OCI-LY7 (cell line): ENCODE results near the gene YARS1. TPM values are rescaled to one million over a fixed set of nuclear protein-coding genes. Genes with fewer than 3 reads are reported as not detected.

ENCODE experiments used
- BruUV-seq: library from RNA; stranded (reverse); fragments of 400-500 nt; replicated peaks from 2 replicates; lab custom pipeline; 2021; lab: Mats Ljungman, UMichigan
- CTCF ChIA-PET: fragments of 300-600 bp; sonication (Branson Sonifier 250); formaldehyde crosslinking; loops from one replicate; lab custom pipeline; 2022; ENCODE audit warnings: antibody characterized with exemption; ENCODE audit not compliant: unreplicated experiment; lab: Charles Lee
- POLR2A ChIA-PET: fragments of 300-600 bp; sonication (Branson Sonifier 250); formaldehyde crosslinking; loops from one replicate; lab custom pipeline; 2022; ENCODE audit warnings: antibody characterized with exemption; lab: Charles Lee
- DNase-seq: peaks from one replicate; pipeline ENCODE4 v3.0.0-alpha.2; 2015; ENCODE audit warnings: low spot score
- H2AFZ ChIP-seq: fragments of 200-600 bp; sonication (generic), shearing (Covaris generic); 2 replicates; pipeline ENCODE4 v1.6.1; 2014; ENCODE audit warnings: mild to moderate bottlenecking, antibody characterized with exemption, low read length, moderate library complexity
- H3K27ac ChIP-seq: fragments of 200-600 bp; sonication (generic); 2 replicates; pipeline ENCODE4 v1.5.1; 2014; ENCODE audit warnings: mixed run types, low read depth, mild to moderate bottlenecking, moderate library complexity, low read length, inconsistent platforms; ENCODE audit not compliant: poor library complexity, severe bottlenecking
- H3K36me3 ChIP-seq: fragments of 200-600 bp; sonication (generic); 2 replicates; pipeline ENCODE4 v1.6.1; 2014; ENCODE audit warnings: mild to moderate bottlenecking, antibody characterized with exemption, low read length, moderate library complexity, mixed read lengths; ENCODE audit not compliant: insufficient read depth
- H3K4me1 ChIP-seq: fragments of 200-600 bp; sonication (generic); 2 replicates; pipeline ENCODE4 v1.5.1; 2014; ENCODE audit warnings: mild to moderate bottlenecking, low read length; ENCODE audit not compliant: insufficient read depth, poor library complexity, severe bottlenecking
- H3K4me2 ChIP-seq: fragments of 200-600 bp; sonication (generic); 2 replicates; pipeline ENCODE4 v1.6.1; 2014; ENCODE audit warnings: mild to moderate bottlenecking, low read length
- H3K4me3 ChIP-seq: fragments of 200-600 bp; sonication (generic); 2 replicates; pipeline ENCODE4 v1.5.1; 2014; ENCODE audit warnings: mild to moderate bottlenecking, low read depth, low read length; ENCODE audit not compliant: poor library complexity, severe bottlenecking
- H3K79me2 ChIP-seq: fragments of 200-600 bp; sonication (generic); 2 replicates; pipeline ENCODE4 v1.6.1; 2016; ENCODE audit warnings: low read depth, mild to moderate bottlenecking, low read length, moderate library complexity, mixed read lengths; ENCODE audit not compliant: insufficient read depth
- H3K9me2 ChIP-seq: fragments of 200-600 bp; sonication (generic); 2 replicates; pipeline ENCODE4 v1.6.1; 2016; ENCODE audit warnings: mild to moderate bottlenecking, low read length, mixed read lengths; ENCODE audit not compliant: insufficient read depth
- H3K9me3 ChIP-seq: fragments of 200-600 bp; sonication (generic); 2 replicates; pipeline ENCODE4 v1.6.1; 2014; ENCODE audit warnings: mild to moderate bottlenecking, mixed run types, low read length, mixed read lengths
- H4K20me1 ChIP-seq: fragments of 200-600 bp; sonication (generic); 2 replicates; pipeline ENCODE4 v1.6.1; 2014; ENCODE audit warnings: mild to moderate bottlenecking, antibody characterized with exemption, low read length, moderate library complexity, mixed read lengths; ENCODE audit not compliant: insufficient read depth
- CTCF ChIP-seq: fragments of 200-600 bp; sonication (generic); conservative IDR thresholded peaks from 2 replicates; pipeline ENCODE4 v1.5.1; 2014; ENCODE audit warnings: mild to moderate bottlenecking, antibody characterized with exemption, low read length, moderate library complexity, mixed read lengths
- EZH2phosphoT487 ChIP-seq: fragments of 200-600 bp; sonication (generic); IDR thresholded peaks from 2 replicates; pipeline ENCODE4 v1.6.1; 2018; ENCODE audit warnings: low read depth, borderline replicate concordance, mild to moderate bottlenecking, mixed run types, antibody characterized with exemption, low read length, moderate library complexity, mixed read lengths
- intact Hi-C: fragments of 100-400 bp; cut with micrococcal nuclease; formaldehyde crosslinking; loops from one replicate; pipeline ENCODE4 v1.10.0; 2022; ENCODE audit not compliant: unreplicated experiment
- total RNA-seq, 2 experiments: library from RNA; depleted of rRNA in 1 of 2; stranded (reverse); fragments of >200 nt in 1 of 2; shearing (Covaris generic) in 1 of 2; gene quantifications; 2 replicates each; pipeline ENCODE4 v1.2.3, GENCODE V29; 2014 to 2022

Gene YARS1
- total RNA-seq, 2 experiments from 2014 or later = 276 to 321 TPM

GRCh38 chr1:32770221-32770731 lies 46.9 kb downstream of the YARS1 start:
- BruUV-seq = no TSS peak
- no peak for TF ChIP-seq CTCF
- no peak for TF ChIP-seq EZH2phosphoT487
- Histone ChIP-seq H3K4me2 (no peak overlapping the region), H3K79me2 (no peaks in the 10 kb centered on the region), H3K36me3 (peaks cover 27% of the 10 kb centered on the region), H3K4me3 (no peak overlapping the region), H3K4me1 (no peaks in the 10 kb centered on the region), H3K9me3 (no peaks in the 10 kb centered on the region), H4K20me1 (no peaks in the 10 kb centered on the region), H3K9me2 (no peaks in the 10 kb centered on the region), H2AFZ (no peak overlapping the region), H3K27ac (no peak overlapping the region)
- intact Hi-C loops = loop anchor here (5.0 kb wide), 1 partner anchor 323 kb away; no protein-coding TSS in a partner anchor
- POLR2A ChIA-PET = interaction anchor here (0.6 kb wide), 1 partner anchor 15 kb away, joined by 3 read pairs; no protein-coding TSS in a partner anchor
- CTCF ChIA-PET = no interaction called here
- DNase-seq = no peak

- no peak overlapping the region for H3K4me3 ChIP-seq
- H3K36me3 ChIP-seq = peaks cover 22% of the 10 kb centered on the region; the same call in 1 of the 2 replicates
- no peak overlapping the region for H3K4me2 ChIP-seq
- TF ChIP-seq EZH2phosphoT487 (no peak), CTCF (no peak)
- intact Hi-C loops = loop anchor here (5.0 kb wide), 1 partner anchor 322 kb away; no protein-coding TSS in a partner anchor
- no peak overlapping the region for H3K27ac ChIP-seq
- H3K9me2 ChIP-seq = no peaks in the 10 kb centered on the region
- POLR2A ChIA-PET = interaction anchor here (0.6 to 0.7 kb wide), 2 partner anchors 10 to 156 kb away, joined by 3 to 4 read pairs; no protein-coding TSS in a partner anchor
- no peaks in the 10 kb centered on the region for H3K9me3 ChIP-seq
- DNase-seq = no peak
- H3K79me2 ChIP-seq = no peaks in the 10 kb centered on the region
- no peaks in the 10 kb centered on the region for H3K4me1 ChIP-seq
- H4K20me1 ChIP-seq = no peaks in the 10 kb centered on the region
- H2AFZ ChIP-seq = no peak overlapping the region
- CTCF ChIA-PET = no interaction called here
- no TSS peak for BruUV-seq
Observed at GRCh38 chr1:32769524-32770220, 47.5 kb downstream of the YARS1 start.
